Measurements from ENCODE around the gene TFG. TPM values are rescaled to one million over a fixed set of nuclear protein-coding genes. Genes with fewer than 3 reads are reported as not detected.

The TFG gene
- polyA plus RNA-seq, 3 donors from 2014 or later: 17.4 to 51.3 (median 42.2) TPM

DNA sequence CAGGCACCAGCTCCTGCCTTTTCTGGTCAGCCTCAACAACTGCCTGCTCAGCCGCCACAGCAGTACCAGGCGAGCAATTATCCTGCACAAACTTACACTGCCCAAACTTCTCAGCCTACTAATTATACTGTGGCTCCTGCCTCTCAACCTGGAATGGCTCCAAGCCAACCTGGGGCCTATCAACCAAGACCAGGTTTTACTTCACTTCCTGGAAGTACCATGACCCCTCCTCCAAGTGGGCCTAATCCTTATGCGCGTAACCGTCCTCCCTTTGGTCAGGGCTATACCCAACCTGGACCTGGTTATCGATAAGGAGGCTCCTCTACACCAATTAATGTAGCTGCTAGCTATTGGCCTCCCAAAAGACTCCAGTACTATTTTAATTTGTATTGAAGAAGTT, 38.9 kb downstream of the TFG start:
- Mint-ChIP-seq H3K36me3 (peaks cover 28 to 45% (median 32%) of the 10 kb centered on the region in 3 donors), H3K4me1 (no peaks in the 10 kb centered on the region), H3K27me3 (ENCODE audit: low read depth in 3 of 3) (no peaks in the 10 kb centered on the region), H3K9me3 (no peaks in the 10 kb centered on the region), H3K27ac (peak overlapping the region in 1 of 6 donors; percentile 41), H3K4me3 (no peak overlapping the region)
- DNase-seq: no peak

GRCh38 chr3:100748967-100749366, 39.7 kb downstream of the TFG start:
- Mint-ChIP-seq H3K36me3 (peaks cover 30 to 51% (median 32%) of the 10 kb centered on the region in 3 donors), H3K27me3 (ENCODE audit: low read depth in 3 of 3) (no peaks in the 10 kb centered on the region), H3K9me3 (no peaks in the 10 kb centered on the region), H3K4me3 (no peak overlapping the region), H3K27ac (no peak overlapping the region), H3K4me1 (no peaks in the 10 kb centered on the region)
- no peak for DNase-seq

DNA sequence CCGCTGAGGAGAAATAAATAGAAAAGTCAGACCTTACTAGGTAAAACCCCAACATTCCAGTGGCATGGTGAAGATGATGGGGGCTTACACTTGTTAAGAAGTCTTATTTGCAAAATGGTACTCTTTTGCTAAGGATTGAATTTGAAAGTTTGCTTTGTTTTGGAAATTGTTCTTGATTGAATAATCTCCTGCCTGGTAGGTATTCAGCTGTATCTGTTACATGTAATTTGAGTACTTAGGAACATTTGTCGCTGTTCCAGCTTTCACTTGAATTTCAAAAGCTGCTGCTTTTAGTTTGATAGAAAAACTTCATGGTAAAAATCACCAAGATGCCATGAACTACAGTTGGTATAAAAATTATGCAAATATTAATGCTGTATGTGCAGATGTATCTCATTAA, 44.6 kb downstream of the TFG start:
- Mint-ChIP-seq H3K27ac (no peak overlapping the region), H3K4me1 (no peaks in the 10 kb centered on the region), H3K36me3 (peaks cover 19 to 33% (median 30%) of the 10 kb centered on the region in 3 donors), H3K27me3 (ENCODE audit: low read depth in 3 of 3) (no peaks in the 10 kb centered on the region), H3K4me3 (no peak overlapping the region), H3K9me3 (no peaks in the 10 kb centered on the region)
- no peak for DNase-seq

DNA sequence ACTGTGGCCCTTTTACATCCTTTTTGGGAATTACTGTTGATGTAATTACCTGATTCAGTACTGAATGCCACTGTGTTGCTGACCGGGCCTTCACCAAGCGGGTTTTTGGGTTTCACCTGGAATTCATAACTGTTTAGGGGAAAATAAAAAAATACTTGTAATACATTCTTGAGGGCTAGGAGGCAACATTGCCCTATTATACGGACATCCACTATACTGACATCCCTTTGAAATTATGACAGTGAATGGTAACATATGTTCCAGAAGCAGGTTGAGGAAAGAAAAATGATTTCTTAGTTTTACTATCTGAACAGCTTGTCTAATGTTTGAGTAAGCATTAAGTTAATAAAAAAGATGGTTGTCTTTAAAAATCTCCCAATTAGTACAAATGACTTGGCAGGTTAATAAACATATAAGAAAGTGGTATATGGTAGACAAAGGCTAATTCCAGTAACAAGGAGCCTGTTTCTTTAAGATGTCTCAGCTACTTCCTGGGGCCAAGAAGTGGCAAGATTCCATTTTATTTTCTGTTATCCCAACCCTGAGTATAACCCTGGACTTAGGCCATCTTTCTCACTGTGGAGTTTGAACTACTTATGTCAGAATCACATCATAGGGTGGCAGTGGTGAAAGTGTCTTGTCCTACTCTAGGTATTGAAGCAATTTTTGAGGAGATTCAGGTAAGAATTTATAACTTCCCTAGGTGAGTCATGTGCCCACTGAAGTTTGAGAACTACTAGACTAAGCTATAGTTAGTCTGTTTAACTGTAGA, 45.5 kb downstream of the TFG start:
- no peaks in the 10 kb centered on the region for H3K9me3 Mint-ChIP-seq
- H3K36me3 Mint-ChIP-seq: peaks cover 17 to 29% (median 27%) of the 10 kb centered on the region in 3 donors
- H3K27me3 Mint-ChIP-seq (ENCODE audit: low read depth in 3 of 3): no peaks in the 10 kb centered on the region
- H3K4me1 Mint-ChIP-seq: no peaks in the 10 kb centered on the region
- DNase-seq: no peak
- no peak overlapping the region for H3K4me3 Mint-ChIP-seq
- peak overlapping the region in 1 of 6 donors; percentile 8 for H3K27ac Mint-ChIP-seq

GRCh38 chr3:100756441-100756840, 47.1 kb downstream of the TFG start:
- Mint-ChIP-seq H3K9me3 (no peaks in the 10 kb centered on the region), H3K27me3 (ENCODE audit: low read depth in 3 of 3) (no peaks in the 10 kb centered on the region), H3K4me3 (no peak overlapping the region), H3K27ac (no peak overlapping the region), H3K36me3 (peaks cover 9 to 26% (median 22%) of the 10 kb centered on the region in 3 donors), H3K4me1 (no peaks in the 10 kb centered on the region)
- DNase-seq: no peak

- peaks cover under 1 to 17% (median 7%) of the 10 kb centered on the region in 3 donors for H3K36me3 Mint-ChIP-seq
- no peaks in the 10 kb centered on the region for H3K9me3 Mint-ChIP-seq
- H3K4me3 Mint-ChIP-seq: no peak overlapping the region
- no peaks in the 10 kb centered on the region for H3K27me3 Mint-ChIP-seq (ENCODE audit: low read depth in 3 of 3)
- no peak for DNase-seq
- no peaks in the 10 kb centered on the region for H3K4me1 Mint-ChIP-seq
- H3K27ac Mint-ChIP-seq: no peak overlapping the region
Measured at GRCh38 chr3:100759159-100759558, 49.9 kb downstream of the TFG start.

DNA sequence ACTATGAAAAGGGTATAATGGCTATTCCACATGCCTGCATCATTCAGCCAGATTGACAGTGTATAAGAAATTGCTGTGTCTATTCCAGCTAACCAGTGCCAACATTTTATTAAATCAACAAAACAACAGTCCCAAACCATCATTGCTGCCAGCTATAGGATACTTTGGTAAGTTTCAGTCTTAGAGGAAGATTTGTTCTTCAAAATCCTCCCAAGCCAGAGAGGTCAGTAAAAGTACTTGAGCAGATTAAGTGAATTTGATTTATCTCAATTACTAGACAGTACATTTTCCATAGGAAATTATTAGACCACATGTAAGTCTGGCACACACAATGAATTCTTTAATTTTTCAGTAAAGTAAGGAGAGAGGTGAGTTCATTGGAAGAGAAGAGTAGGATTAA, 50.7 kb downstream of the TFG start:
- Mint-ChIP-seq H3K36me3 (peaks cover 0 to 17% (median 7%) of the 10 kb centered on the region in 3 donors), H3K4me3 (no peak overlapping the region), H3K27me3 (ENCODE audit: low read depth in 3 of 3) (no peaks in the 10 kb centered on the region), H3K4me1 (no peaks in the 10 kb centered on the region), H3K27ac (no peak overlapping the region), H3K9me3 (no peaks in the 10 kb centered on the region)
- no peak for DNase-seq

GRCh38 chr3:100760377-100760776, 51.1 kb downstream of the TFG start:
- Mint-ChIP-seq H3K36me3 (peaks cover 0 to 14% (median 4%) of the 10 kb centered on the region in 3 donors), H3K9me3 (no peaks in the 10 kb centered on the region), H3K27me3 (ENCODE audit: low read depth in 3 of 3) (no peaks in the 10 kb centered on the region), H3K4me1 (no peaks in the 10 kb centered on the region), H3K4me3 (no peak overlapping the region), H3K27ac (no peak overlapping the region)
- DNase-seq: no peak

DNA sequence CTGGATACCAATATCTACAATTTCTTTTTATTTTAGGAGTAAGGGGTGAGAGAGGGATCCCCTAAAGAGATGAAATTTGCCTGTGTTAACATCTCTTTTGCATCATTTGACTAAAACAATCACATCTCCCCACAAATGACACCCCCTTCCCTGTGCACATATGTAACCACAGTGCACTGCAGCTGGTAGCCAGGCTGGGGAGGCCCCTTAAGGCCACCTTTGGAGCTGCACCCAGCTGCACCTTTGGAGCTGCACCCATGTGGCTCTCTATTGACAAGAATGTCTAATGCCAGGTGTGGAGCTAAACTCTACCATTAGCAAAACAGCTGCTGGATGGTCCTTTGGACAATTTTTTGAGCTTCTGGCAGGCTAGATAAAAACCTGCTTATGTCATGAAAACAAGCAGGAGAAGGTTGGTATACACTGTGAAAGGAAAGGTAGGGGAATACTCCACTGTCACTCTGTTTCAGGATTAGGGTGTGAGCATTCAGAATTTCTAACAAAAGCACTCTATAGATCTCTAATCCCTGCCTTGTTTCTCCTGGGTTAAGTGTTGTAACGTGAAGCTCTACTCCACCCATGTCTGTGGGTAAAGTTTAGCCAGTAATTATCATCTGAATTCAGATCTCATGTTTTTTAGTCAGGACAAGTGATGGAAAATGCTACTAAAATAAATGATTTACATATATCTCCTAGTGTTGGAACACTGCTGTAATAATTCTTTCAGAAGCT, 52.1 kb downstream of the TFG start:
- Mint-ChIP-seq H3K9me3 (no peaks in the 10 kb centered on the region), H3K4me3 (no peak overlapping the region), H3K4me1 (no peaks in the 10 kb centered on the region), H3K27me3 (ENCODE audit: low read depth in 3 of 3) (no peaks in the 10 kb centered on the region), H3K27ac (no peak overlapping the region), H3K36me3 (peaks cover 0 to 13% (median 2%) of the 10 kb centered on the region in 3 donors)
- no peak for DNase-seq

DNA sequence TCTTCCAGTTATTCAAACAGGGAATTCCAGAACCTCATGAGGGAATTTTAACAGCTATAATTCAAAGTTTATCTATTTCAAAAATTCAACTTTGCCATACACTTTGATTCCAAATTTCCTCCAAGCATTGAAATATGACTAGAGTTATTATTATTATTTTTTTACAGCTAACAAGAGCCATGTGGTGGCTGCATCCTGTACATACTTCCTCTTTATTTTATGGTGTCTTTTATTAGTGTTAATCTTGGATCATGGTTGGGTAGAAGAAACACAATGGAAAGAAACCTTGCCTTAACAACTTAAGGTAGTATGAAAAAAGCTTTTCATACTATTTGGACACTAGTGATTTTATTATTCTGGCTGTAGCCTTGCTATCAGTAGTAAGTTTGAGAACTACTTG, 52.7 kb downstream of the TFG start:
- H3K9me3 Mint-ChIP-seq: no peaks in the 10 kb centered on the region
- DNase-seq: no peak
- peaks cover 0 to 11% (median 2%) of the 10 kb centered on the region in 3 donors for H3K36me3 Mint-ChIP-seq
- H3K27me3 Mint-ChIP-seq (ENCODE audit: low read depth in 3 of 3): no peaks in the 10 kb centered on the region
- H3K4me3 Mint-ChIP-seq: no peak overlapping the region
- no peaks in the 10 kb centered on the region for H3K4me1 Mint-ChIP-seq
- H3K27ac Mint-ChIP-seq: no peak overlapping the region

- Mint-ChIP-seq H3K4me1 (no peaks in the 10 kb centered on the region), H3K27ac (no peak overlapping the region), H3K9me3 (peaks cover 0 to 4% (median 0%) of the 10 kb centered on the region in 6 donors), H3K4me3 (no peak overlapping the region), H3K27me3 (ENCODE audit: low read depth in 3 of 3) (peaks cover 0 to 4% (median 3%) of the 10 kb centered on the region in 3 donors), H3K36me3 (no peaks in the 10 kb centered on the region)
- no peak for DNase-seq
Measured at GRCh38 chr3:100765437-100765975, 56.2 kb downstream of the TFG start.

DNA sequence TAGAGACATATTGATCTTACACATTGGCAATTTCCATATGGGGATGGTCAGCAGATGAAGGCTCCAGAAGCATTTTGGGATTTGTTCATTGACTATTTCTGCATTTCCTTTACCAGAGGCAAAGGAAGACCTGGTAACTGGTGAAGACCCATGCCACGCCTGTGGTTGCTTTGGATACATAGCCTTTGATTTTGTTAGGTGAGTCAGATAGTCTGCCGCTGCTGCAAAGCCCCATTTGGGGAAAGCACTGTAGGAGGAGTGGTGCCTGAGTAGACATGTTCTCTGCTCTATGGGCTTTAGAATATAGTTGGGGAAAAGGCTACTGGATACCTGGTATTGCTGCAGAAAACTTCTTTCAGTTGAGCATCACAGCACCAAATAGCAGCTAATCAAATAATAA, 56.8 kb downstream of the TFG start:
- Mint-ChIP-seq H3K27me3 (ENCODE audit: low read depth in 3 of 3) (peaks cover 0 to 4% (median 3%) of the 10 kb centered on the region in 3 donors), H3K4me3 (no peak overlapping the region), H3K4me1 (no peaks in the 10 kb centered on the region), H3K27ac (no peak overlapping the region), H3K36me3 (no peaks in the 10 kb centered on the region), H3K9me3 (peaks cover 0 to 4% (median 0%) of the 10 kb centered on the region in 6 donors)
- DNase-seq: no peak

GRCh38 chr3:100769693-100770092, 60.4 kb downstream of the TFG start:
- no peak for DNase-seq
- H3K27ac Mint-ChIP-seq: no peak overlapping the region
- no peak overlapping the region for H3K4me3 Mint-ChIP-seq
- no peaks in the 10 kb centered on the region for H3K36me3 Mint-ChIP-seq
- peaks cover 0 to 6% (median 0%) of the 10 kb centered on the region in 6 donors for H3K9me3 Mint-ChIP-seq
- H3K4me1 Mint-ChIP-seq: no peaks in the 10 kb centered on the region
- H3K27me3 Mint-ChIP-seq (ENCODE audit: low read depth in 3 of 3): peaks cover 0 to 4% (median 3%) of the 10 kb centered on the region in 3 donors

GRCh38 chr3:100775226-100775625, 65.9 kb downstream of the TFG start:
- DNase-seq: no peak
- no peaks in the 10 kb centered on the region for H3K4me1 Mint-ChIP-seq
- no peaks in the 10 kb centered on the region for H3K36me3 Mint-ChIP-seq
- H3K4me3 Mint-ChIP-seq: no peak overlapping the region
- H3K27me3 Mint-ChIP-seq (ENCODE audit: low read depth in 3 of 3): peaks cover 0 to 3% (median 0%) of the 10 kb centered on the region in 3 donors
- H3K27ac Mint-ChIP-seq: no peak overlapping the region
- H3K9me3 Mint-ChIP-seq: peaks cover 0 to 3% (median 0%) of the 10 kb centered on the region in 6 donors
